Brain microvascular endothelial cell (primary cell): Measurements from ENCODE around the gene RAB4B.

Experiments used
- DNase-seq: peaks from one replicate; pipeline ENCODE4 v3.0.0-alpha.2; 2020
- H3K27ac ChIP-seq: fragments of 250-450 bp; sonication (Bioruptor Pico); 2 replicates; pipeline ENCODE4 v1.5.1; 2020; ENCODE audit warnings: mild to moderate bottlenecking, moderate library complexity
- H3K27me3 ChIP-seq: fragments of 250-450 bp; sonication (Bioruptor Pico); replicated peaks from 2 replicates; pipeline ENCODE4 v1.5.1; 2020; ENCODE audit warnings: mild to moderate bottlenecking
- H3K36me3 ChIP-seq: fragments of 250-450 bp; sonication (Bioruptor Pico); replicated peaks from 2 replicates; pipeline ENCODE4 v1.5.1; 2020; ENCODE audit warnings: mild to moderate bottlenecking
- H3K4me3 ChIP-seq: 2 replicates; pipeline ENCODE4 v1.5.1; 2011; ENCODE audit warnings: low read depth, mild to moderate bottlenecking, control low read depth, low read length, moderate library complexity
- CTCF ChIP-seq: IDR thresholded peaks from 2 replicates; pipeline ENCODE4 v1.5.1; 2011; ENCODE audit warnings: low read depth, mild to moderate bottlenecking, moderate library complexity, low read length, control low read depth, inconsistent platforms; ENCODE audit errors: missing control alignments
- in situ Hi-C: cut with HindIII; loops from 2 replicates; pipeline ENCODE4 v1.10.0; 2017; ENCODE audit warnings: low sequenced_read_pairs, low pct_ligation_motif_present

The RAB4B gene

GRCh38 chr19:40755248-40755624 is 22.8 kb upstream of the RAB4B start:
- Histone ChIP-seq H3K27me3 (no peaks in the 10 kb centered on the region), H3K36me3 (peaks cover 42% of the 10 kb centered on the region), H3K4me3 (no peak overlapping the region), H3K27ac (no peak overlapping the region)
- in situ Hi-C loops = no loop called here
- no peak for TF ChIP-seq CTCF
- DNase-seq = no peak

- no peaks in the 10 kb centered on the region for H3K27me3 ChIP-seq
- H3K36me3 ChIP-seq = peaks cover 48% of the 10 kb centered on the region
- in situ Hi-C loops = no loop called here
- no peak overlapping the region for H3K4me3 ChIP-seq
- no peak for DNase-seq
- H3K27ac ChIP-seq = no peak overlapping the region
- no peak for TF ChIP-seq CTCF
These were observed 22.3 kb upstream of the RAB4B start for GRCh38 chr19:40755791-40756190.

GRCh38 chr19:40756502-40757110 is 21.4 kb upstream of the RAB4B start:
- in situ Hi-C loops = no loop called here
- H3K27me3 ChIP-seq = no peaks in the 10 kb centered on the region
- H3K36me3 ChIP-seq = peaks cover 53% of the 10 kb centered on the region
- H3K4me3 ChIP-seq = no peak overlapping the region
- no peak overlapping the region for H3K27ac ChIP-seq
- no peak for DNase-seq
- TF ChIP-seq CTCF = no peak

- peaks cover 71% of the 10 kb centered on the region for H3K36me3 ChIP-seq
- no peak for DNase-seq
- in situ Hi-C loops = no loop called here
- H3K27ac ChIP-seq = no peak overlapping the region
- H3K27me3 ChIP-seq = no peaks in the 10 kb centered on the region
- TF ChIP-seq CTCF = no peak
- H3K4me3 ChIP-seq = no peak overlapping the region
These were observed 19.6 kb upstream of the RAB4B start for GRCh38 chr19:40758491-40758890.

- no peak overlapping the region for H3K27ac ChIP-seq
- H3K4me3 ChIP-seq = no peak overlapping the region
- in situ Hi-C loops = no loop called here
- H3K27me3 ChIP-seq = no peaks in the 10 kb centered on the region
- no peak for DNase-seq
- H3K36me3 ChIP-seq = peaks cover 79% of the 10 kb centered on the region
- no peak for TF ChIP-seq CTCF
These were observed 18.7 kb upstream of the RAB4B start for GRCh38 chr19:40759352-40759751.
